ENCODE results near the gene BHMT2.

Gene BHMT2

DNA sequence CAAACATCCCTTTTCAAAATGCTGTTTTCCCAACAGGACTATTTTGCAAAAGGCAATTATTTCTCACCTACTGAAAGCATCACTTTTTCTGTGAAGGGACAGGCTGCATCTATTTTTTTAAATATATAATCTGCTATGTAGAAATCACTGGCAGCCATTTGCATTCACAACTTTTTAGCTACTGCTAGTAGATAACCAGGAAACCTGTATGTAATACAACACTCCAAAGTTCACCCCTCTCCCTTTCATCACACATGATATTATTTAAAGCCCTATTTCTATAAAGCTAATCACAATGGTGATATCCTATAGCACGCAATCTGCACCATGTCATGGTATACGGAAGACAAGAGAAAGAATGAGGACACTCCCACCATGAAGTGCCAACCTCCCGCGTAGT is 9.9 kb upstream of the BHMT2 start:
- no peak for DNase-seq (ENCODE audit: low read depth in 2 of 3, low spot score in 2 of 3)

DNA sequence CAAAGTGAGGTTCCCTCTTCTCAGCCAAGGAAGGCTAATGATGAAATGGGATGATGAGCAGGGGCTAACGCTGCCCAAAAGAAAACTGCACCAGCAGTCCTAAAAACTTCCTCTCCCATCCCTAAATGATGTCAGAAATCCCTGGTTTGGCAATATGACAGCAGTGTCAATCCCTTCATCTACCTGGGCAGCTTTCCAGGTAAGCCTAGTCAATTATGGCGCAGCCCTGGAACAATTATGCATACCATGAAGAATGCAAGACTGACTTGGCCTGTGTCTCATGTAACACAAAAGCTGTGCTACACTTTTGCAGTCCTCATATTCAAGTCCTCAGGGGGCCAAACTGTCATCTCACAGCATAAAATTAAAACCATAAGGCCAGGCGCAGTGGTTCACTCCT is 7.1 kb upstream of the BHMT2 start:
- DNase-seq (ENCODE audit: low read depth in 2 of 3, low spot score in 2 of 3): no peak

GRCh38 chr5:79070350-79070667 is 742 bp downstream of the BHMT2 start:
- DNase-seq (ENCODE audit: low read depth in 2 of 3, low spot score in 2 of 3): no peak

GRCh38 chr5:79074641-79075040 is 5.1 kb downstream of the BHMT2 start:
- DNase-seq (ENCODE audit: low read depth in 2 of 3, low spot score in 2 of 3): no peak

GRCh38 chr5:79075646-79076426 is 6.3 kb downstream of the BHMT2 start:
- DNase-seq (ENCODE audit: low read depth in 2 of 3, low spot score in 2 of 3): no peak

DNA sequence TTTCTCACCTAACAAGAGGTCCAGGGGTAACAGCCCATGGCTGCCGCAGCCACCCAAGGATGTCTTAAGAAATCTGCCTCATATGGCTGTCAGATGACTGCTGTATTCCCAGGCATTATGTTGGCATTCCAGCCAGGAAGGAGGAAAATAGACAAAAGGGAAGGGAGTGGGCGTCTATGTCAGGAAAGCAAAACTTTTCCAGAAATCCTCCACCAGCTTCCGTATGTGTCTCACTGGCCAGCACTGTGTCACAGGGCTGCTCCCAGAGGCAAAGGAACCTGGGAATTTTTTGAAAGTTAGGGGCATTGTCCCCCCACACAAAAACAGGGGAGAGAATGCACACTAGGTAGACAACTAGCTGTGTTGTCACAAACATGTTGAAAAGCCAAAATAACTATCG is 7.3 kb downstream of the BHMT2 start:
- no peak for DNase-seq (ENCODE audit: low read depth in 2 of 3, low spot score in 2 of 3)

- DNase-seq (ENCODE audit: low read depth in 2 of 3, low spot score in 2 of 3): no peak
These were observed 8.3 kb downstream of the BHMT2 start for GRCh38 chr5:79077680-79078365.

- DNase-seq (ENCODE audit: low read depth in 2 of 3, low spot score in 2 of 3): no peak
These were observed 11.2 kb downstream of the BHMT2 start for GRCh38 chr5:79080804-79081203.

DNA sequence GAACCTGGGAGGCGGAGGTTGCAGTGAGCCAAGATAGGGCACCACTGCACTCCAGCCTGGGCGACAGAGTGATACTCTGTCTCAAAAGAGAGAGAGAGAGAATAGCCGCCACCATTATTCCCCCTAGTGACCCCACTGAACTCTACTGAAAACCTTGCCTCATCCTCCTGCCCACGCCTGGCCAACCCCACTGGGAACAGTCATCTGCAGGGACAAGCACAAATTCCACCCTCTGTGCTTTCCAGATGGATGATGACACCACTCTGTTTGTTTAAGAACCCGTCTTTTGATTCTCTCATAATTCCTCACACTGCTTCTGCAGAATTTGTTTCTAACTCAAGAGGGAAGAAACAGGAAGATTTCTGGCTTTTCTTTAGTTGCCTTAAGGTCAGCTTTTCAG is 12.2 kb downstream of the BHMT2 start:
- DNase-seq (ENCODE audit: low read depth in 2 of 3, low spot score in 2 of 3): no peak

- no peak for DNase-seq (ENCODE audit: low read depth in 2 of 3, low spot score in 2 of 3)
These were observed 16.5 kb downstream of the BHMT2 start for GRCh38 chr5:79086116-79086515.

DNA sequence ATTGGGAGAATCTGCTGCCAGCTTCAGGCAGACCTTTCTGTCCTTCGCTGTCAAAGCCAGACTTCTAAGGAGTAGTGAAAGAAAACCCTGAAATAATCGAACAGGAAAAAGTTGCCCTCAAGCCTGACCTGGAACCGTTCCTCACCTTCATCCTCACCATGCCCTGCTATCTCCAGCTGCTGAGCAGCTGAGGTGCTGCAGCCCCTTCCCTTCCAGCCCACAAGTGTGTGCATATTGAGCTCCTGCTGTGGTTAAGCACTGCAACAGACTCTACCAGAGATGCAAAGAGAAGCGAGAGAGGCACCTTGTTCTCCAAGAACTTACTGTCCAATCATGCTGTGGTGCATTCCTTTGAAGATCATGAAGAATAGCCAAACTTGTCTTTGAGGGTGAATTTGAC is 18.9 kb downstream of the BHMT2 start:
- DNase-seq (ENCODE audit: low read depth in 2 of 3, low spot score in 2 of 3): no peak

GRCh38 chr5:79091064-79091463 is 21.5 kb downstream of the BHMT2 start:
- no peak for DNase-seq (ENCODE audit: low read depth in 2 of 3, low spot score in 2 of 3)

DNA sequence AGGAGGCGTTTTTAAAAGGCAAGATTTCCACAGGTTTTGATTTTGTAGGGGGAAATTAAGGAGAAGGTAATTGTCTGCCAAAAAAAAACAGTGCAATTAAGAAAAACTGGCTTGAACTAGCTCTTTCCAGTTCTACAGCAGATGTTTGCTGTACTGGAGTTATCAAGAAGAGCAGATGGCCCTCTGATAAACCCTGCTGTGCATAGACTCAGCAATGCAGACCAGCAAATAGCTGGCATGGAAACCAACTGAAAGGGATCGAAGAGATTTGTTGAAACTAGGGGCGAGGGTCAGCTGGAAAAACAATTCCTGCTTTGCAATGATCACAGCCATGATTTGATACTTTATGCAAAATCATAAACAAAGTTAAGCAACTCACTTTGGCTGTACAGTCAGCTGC is 24.2 kb downstream of the BHMT2 start:
- DNase-seq (ENCODE audit: low read depth in 2 of 3, low spot score in 2 of 3): no peak

- no peak for DNase-seq (ENCODE audit: low read depth in 2 of 3, low spot score in 2 of 3)
These were observed 36.3 kb downstream of the BHMT2 start for GRCh38 chr5:79105868-79106267.

DNA sequence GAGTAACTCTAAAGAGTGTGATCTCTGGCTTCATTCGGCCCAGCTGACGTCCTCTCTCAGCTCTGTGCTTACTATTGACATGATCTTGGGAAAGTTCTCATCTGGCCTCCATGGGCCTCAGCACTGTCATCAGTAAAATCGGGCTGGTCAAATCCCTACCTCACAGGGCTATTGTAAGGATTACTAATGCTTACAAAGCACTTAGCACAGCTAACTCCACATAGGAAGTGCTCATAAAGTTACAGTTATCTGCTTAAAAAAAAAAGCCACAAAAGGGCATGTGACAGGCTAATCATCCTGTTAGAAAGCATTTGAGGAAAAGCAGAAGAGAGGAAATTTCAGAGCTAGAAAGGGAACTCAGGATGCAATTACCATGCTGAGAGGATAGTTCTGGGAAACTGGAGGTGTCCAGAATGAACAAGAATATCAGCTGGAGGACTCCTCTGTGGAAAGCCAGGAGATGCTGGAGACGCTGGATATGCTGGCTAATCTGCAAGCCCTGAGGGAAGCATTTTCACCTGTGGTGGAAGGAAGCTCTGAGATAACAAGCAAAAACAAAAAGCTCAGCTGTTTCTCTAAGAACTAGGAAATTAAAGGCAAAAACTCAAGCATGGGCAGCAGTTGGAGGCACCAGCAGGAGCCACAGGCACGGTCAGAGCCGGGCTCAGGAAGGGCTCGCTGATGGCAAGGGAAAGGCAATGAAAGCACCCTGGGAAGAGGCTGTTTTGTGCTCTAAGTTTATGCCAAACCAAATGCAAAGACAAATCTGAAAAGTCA is 37.6 kb downstream of the BHMT2 start:
- DNase-seq (ENCODE audit: low read depth in 2 of 3, low spot score in 2 of 3): no peak

- no peak for DNase-seq (ENCODE audit: low read depth in 2 of 3, low spot score in 2 of 3)
These were observed 38.5 kb downstream of the BHMT2 start for GRCh38 chr5:79108086-79108485.

DNA sequence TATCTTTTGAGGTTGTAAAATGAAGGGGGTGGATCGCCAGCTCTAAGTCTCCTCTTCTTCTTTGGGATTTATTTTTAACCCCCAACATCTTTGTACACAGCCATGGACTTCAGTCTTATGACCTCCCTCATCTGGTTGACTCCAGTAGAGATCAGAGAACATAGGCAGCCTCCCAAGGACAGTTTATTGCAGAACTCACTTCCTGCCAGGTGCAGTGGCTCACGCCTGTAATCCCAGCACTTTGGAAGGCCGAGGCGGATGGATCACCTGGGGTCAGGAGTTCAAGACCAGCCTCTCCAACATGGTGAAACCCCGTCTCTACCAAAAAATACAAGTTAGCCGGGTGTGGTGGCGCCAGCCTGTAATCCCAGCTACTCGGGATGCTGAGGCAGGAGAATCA is 39.2 kb downstream of the BHMT2 start:
- DNase-seq (ENCODE audit: low read depth in 2 of 3, low spot score in 2 of 3): no peak

- no peak for DNase-seq (ENCODE audit: low read depth in 2 of 3, low spot score in 2 of 3)
These were observed 40.2 kb downstream of the BHMT2 start for GRCh38 chr5:79109527-79110492.

DNA sequence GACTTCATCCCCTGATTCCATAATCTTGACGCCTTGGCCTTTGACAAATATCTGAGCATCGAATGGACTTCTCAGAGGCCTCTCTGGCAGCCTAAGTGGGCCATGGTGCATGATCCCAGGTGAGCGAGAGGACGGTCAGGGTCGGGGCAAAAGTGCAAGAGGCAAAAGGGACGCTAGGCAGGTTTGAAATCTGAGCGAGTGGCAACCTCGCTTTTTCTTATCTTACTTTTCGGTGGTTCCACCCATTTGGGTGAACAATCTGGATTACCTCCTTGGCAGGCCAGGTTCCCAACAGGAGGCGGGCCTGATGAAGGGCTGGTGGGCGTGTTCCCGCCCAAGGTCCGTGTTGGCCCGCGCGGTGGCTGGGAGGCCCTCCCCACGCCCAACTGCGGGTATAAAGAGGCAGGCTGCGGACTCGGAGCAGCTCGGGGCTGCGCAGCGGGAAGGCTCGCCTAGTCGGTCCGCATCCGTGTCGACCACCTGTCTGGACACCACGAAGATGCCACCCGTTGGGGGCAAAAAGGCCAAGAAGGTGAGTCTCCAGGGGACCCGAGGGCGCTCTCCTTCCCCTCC is 41.9 kb downstream of the BHMT2 start, which contains the start of gene BHMT:
Gene BHMT (plus strand): TSS at position 423 of the 573 bp plus-strand sequence. CDS start 77 bp downstream, at position 500.
- no peak for DNase-seq (ENCODE audit: low read depth in 2 of 3, low spot score in 2 of 3)

DNA sequence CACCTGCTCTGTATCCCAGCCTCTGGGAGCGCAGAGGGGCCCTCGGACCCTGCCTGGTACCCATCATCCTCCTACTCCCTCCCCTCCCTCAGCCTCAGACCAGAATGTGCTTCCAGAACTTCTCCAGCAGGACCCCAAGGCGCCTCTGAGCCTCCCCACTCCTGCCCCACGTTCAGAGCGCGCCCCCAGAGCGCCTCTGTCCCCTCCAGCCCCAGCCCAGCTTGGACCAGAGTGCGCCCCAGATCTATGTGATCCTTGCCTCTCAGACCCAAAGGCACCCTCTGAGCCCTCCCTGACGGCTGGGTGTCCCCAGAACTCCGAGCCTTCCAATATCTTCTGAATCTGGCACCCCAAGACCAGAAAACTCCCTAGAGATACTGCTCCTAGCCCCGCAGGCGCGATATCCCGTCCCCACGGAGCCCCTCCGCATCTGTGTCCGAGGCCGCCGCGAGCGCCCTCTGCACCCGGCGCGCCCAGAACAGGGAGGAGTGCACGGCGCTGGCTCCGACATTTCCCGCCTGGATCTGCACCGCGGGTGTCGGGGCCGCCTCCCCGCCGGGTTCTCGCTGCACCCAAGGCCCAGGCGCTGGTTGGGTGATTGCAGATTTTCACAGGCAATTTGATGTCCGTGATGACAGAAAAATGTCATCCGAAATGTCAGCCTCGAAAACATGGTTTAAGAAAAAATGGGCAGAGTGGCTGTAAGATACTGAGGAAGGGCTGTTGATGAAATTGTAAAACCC is 42.6 kb downstream of the BHMT2 start:
- no peak for DNase-seq (ENCODE audit: low read depth in 2 of 3, low spot score in 2 of 3)
